Cerebellar cortex (tissue), 1 donor: Measurements from ENCODE around the gene PBX1.

ENCODE experiments used
- DNase-seq: peaks from one replicate; pipeline ENCODE4 v3.0.0-alpha.2; 2015; ENCODE audit warnings: low spot score

Gene PBX1

DNA sequence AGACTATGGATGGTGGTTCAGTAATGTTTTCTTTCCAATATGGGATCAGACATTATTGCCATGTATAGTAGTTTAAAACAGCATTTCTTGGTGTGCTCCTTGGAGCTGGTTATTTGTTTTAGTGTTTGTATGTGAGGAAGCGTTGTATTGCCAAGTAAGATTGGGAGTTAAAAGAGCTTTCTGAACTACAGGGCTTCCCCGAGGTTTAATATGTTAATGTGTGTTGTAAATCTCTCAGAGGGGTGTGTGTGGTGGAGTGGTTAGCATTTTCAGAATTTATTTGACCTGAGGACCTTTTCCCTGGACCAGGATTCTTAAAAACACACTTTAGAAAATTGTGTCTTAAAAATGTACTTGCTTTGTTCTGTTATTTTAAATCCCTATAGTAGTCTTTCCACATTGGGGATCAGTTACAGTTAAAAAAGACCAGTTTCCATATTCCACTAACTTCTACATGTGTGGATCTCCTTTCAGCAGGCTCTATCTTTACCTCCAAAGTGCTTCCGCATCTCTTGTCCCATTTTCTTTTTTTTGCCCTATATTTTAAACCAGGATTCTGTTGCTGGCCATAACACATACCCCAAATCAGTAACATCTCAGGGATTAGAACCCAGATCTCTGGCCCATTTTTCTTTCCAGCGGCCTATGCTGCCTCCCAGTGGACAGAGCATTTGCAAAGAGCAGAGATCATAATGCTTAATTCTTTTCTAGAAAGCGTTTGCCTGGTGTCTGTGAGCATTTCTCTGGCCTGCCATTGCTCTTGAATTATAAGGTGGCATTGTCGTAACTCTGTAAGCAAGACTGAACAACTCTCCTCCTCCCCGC is 58.6 kb downstream of the PBX1 start:
- no peak for DNase-seq

DNA sequence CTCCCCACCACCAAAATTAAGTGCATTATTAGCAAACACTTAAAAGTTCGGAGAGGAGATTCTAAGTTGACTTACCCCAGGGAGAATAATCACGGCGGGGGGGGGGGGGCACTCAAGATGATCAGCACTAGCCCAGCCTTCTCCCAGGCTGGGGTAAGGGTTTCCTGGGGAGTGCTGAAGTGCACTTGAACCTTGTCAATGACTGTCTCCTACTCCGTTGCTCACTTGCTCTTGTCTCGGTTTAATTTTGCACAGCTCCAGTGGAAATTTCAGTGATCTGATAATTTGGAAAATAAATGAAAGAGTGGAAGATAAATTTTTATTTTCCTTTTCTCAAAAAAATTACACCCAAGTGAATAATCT is 59.2 kb downstream of the PBX1 start:
- no peak for DNase-seq

DNA sequence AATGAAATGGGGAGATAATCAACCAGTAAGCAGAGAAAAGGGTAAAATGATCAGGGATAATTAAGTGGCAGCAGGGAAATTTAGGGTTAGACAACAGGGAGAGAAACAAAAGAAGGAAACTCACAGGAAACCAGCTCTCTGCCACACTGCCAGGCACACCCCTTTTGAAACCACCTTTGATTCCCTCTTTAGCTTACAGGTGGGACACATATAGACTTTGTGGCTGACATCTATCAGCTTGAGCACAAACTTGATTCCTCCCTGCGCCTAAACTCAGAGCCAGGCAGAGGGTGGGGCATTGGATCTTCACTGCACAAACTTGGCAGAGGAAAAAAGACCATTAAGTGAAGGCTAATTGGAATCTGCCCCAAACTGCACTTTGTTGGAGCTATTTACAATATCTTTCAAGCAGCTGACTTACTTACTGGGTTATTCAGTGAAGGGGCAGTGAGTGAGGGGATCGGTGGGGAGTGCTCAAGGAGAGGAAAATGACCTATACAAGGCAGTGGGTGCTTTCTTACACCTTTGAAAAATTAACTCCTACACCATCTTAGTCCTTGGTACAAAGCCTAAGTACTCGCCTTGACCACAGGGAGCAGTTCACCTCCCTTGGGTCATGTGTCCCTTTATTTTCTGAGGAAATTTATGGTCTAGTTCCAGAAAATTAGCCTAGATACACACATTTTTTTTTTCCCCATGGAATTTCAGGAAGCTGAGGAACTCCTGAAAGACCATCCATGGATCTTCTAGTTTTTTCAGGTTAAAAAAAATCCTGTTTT is 60.2 kb downstream of the PBX1 start:
- DNase-seq: no peak

DNA sequence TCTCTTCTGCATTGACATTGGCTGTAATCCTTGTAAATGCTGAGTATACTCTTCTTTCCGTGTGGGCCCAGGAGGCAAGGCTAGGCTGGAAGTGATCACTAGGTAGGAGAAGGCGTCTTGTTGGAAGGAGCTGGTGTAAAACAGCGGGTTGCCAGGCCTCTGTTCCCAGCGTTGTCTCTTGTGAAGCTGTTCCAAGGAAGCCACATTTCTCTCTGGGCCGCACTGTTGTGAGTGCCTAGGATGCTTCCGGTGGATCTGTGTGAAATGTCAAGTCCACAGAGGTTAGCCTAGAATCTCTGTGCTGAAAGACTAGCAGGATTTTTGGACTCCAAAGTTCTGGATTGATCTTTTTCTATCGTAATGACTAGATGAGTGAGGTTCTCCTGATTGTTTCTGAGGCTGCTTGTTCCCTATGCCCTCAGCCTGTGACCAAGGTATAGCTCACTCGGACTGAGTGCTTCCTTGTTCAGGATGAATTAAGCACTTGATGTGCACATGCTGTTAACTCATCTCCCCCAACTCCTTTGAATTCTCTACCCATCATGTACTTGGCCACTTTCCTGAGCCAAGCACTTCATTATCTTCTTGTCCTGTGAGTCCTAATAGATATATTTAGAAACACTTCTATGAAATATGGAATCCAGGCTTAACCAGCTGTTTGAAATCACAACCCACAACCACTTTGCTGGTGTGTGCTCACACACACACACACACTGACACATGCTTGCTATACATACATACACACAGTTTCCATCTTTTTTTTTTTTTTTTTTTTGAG is 63.3 kb downstream of the PBX1 start:
- DNase-seq: no peak

DNA sequence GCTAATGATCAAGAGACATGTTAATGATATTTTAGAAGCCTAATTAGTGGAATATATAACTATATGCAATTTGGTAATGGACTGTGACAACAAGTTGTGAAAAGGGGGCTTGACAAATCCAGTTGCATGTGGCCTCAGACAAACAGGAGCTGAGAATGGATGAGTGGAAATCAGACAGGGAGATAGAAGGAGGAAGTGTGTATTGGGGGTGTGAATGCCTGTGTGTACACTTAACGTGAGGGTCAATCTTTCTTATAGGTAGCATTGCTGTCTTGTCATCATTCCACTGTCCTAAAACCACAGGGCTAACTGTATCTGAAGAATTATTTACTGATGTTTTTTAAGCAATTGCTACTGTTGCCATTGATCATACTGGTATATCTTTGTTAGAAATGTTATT is 64.8 kb downstream of the PBX1 start:
- DNase-seq: no peak

DNA sequence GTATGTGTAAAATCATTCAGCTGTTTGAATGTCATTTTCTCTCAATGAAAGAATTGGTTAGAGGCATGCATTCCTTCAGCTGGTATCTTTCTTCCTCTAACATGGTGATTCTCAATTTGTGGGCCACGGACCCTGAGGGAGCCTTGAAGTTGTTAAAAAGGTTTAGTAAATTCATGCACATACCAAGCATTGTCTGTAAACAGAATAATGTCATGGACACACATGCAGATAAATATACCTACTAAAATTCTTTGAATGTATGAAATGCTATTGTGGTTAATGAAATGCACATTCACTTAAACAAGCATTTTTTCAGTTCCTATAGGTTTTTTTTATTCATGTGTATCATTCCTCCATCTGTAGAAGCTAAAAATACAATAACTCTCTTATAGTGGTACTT is 65.4 kb downstream of the PBX1 start:
- DNase-seq: no peak

DNA sequence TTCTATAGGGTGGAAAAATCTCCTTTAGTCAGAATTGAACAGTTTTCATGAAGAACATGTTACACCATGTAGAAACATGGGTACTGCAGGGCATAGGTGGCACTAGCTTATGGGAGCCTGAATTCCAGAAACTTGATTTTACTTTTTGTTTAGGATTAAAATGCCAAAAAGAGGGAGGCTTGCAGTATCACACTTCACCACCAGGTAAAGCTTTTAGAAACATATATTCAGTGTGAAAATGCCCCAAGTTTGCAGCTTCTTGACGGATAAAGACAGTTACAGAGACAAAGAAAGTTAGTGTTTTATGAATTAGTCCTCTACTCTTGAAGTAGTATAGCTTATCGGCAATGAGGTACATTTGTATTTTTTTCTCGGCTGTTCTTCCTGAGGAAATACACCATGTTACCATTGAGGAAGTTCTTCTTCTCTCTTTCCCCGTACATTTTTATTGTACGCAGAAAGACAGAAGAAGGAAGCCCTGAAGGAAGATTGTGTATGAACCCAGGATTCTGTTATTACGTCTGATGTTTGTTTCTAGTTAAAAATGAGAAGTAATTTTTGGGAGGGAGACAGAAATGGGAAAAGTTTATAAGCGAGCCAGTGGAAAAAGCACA is 66.1 kb downstream of the PBX1 start:
- no peak for DNase-seq

DNA sequence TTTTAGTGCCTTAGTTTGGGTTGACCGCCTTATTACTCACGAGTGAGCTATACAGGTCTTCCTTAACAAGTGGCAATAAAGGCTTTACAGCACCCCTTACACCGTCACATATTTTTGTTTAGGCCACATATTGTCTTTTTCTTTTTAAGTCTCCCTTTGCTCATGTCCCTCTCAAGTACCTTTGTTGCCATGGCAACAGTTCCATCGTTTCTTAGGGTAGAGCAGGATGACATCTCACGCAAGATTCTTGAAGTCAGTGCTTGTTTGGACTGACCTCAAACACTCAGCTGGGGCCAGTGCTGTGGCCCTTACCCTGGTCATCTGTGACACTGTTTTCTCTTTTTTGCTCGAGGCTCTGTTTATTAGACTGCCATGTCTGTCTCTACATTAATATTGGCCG is 69.8 kb downstream of the PBX1 start:
- DNase-seq: no peak

DNA sequence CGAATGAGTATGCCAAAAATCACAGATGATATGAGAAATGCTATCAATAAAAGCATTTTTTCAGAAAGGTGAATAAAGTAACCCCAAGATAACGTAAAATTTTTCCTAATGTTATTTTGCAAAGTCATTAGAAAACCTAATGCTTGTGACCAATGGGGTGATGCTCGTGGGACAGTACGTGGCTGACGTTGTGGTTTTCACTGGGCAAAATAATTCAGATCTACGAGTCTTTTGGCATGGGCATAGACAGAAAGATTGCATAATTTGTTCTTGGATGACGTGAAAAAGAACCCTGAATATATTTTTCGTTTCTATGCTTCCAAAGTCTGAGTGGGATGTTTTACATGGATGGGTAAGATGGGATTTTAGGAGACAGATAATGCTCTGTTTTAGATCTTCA is 71.0 kb downstream of the PBX1 start:
- no peak for DNase-seq

DNA sequence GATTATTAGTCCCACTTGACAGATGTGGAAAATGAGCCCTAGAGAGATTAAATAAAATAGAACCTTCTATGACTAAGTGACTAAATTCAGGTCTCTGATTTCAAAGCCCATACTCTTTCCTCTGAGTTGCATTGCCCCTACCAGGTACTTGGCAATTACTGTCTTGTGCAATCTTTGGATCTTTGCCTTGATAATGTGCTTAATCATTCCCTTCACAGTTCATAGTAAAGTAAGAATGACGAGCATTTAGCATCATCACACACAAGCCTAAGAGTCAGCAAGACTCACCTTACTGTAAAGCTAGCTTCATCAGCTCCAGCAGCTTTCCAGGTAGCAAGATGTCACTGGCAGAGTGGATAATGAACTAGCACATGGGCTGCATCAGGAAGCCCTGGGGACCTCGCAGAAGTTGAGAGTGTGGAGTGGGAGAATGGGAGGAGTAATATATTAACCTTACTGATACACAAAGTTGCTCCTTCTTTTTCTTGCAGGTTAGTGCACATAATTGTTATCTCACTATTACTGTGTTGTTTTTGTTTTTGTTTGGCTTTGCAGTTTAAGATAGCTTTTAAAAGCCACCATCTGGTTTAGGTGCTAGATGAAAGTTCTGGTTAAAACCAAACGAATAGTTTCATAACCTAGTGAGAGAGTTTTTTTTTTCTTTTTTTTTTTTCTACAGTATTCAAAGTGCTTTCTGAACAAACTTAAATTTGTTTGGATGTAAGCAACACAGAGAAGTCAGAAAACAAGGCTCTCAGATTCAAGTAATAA is 71.8 kb downstream of the PBX1 start:
- no peak for DNase-seq

DNA sequence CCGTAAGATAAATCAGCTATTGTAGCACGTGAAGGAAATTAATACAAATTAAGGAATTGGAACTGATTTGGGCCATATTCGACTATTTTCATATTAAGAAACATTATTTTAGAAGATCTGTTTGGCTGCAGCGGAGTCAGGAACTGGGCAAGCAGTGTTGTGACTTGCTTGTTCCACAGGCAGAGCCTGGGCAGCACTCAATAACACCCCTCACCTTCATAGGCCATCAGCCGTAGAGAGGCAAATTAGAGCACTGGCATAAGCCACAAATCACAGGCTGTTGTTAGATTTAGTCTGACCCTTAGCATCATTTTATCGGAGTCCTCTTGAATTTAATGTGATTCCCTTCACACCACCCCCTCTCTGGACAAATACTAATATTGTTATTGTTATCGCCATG is 72.8 kb downstream of the PBX1 start:
- DNase-seq: no peak

DNA sequence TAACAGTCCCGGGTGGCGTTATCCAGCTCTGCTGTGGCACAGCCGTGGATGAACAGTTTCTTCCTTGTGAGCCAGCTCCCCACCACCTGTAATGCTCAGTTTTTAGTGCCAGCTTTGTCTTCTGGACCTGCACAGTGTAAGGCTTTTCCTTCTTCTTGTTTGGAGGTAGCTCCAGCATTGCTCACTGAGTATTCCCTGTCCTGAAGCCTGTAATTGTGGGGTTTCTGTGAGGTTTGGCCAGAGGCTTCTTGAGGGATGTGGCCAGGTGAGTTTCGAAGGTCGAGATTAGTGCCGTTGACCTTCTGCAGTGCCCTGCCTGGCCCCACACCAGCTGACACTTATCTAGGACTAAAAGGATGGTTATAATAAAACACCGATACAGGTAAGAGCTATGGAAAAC is 75.0 kb downstream of the PBX1 start:
- DNase-seq: no peak

DNA sequence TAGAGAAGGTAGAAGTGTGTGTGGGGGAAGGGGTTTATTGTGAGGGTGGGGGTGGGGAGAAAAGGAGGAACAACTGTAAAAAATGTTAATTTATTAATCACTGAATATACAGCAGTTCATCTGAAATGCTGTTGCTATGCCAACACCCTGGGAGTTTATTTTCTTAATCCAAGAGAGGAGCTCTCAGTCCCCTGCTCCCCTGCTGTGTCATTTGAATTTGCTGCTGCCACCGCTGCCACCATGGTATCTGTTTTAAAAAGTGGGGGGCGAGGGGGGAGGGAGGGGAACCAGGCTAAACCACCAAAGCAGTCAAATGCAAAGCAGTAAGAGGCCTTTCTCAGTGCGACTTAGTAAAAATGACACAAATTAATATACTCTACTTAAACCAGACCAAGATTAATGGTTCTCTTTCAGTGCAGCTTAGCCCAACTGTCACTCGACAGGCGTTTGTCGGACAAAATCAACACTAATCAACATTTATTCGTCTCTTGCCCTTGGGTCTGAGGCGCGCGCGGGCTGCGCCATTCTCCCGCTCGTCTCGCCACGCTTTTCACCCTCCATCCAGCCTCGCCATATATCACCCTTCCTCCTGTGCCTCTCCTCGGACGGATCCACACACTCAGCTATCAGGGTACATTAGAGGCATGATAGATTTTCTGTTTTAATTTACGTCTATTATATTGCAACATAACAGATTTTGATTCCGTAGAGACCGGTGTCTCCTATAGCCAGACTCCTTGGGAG is 76.2 kb downstream of the PBX1 start:
- no peak for DNase-seq

DNA sequence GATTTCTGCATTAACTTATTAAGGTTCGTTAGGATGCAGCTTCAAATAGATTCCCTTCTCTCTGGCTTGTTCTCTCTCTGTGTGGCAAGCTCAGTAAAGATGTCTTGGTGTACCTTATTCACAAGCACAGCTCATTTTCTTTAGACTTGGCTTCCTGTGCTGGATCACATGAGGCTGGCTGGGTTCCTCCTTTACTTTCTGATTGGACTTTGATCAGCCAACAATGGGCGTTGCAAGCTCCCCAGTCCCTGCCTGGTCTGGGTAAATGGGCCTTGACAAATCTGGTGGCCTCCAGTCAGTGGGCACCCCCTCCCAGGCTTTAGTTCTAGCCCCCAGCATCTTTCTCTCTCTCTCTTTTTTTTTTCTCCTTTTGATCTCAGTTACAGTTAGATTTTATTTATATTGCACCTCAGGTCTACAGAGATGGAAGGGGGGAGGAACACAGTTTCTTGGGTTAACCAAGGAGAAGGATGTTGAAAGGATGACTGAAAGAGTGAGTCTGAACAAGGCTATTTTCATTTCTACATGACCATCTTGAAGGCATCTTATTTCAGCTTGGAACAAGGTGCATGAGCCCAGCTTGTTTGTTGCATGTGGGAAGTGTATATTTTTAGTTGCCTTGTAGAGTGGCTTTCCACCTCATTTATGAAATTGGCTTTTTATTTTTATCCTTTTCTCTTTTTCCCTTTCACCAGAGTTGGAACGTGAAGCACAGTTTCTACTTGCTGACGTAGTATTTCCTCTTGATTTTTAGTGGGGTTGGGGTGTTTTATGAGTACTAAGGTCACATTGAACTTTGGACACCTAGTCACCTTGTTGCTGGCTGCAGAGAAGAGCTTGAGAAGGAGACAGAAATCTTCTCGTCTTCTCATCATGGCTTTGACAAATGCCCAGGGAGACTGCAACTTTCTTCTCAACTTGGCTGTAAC is 77.1 kb downstream of the PBX1 start:
- no peak for DNase-seq

DNA sequence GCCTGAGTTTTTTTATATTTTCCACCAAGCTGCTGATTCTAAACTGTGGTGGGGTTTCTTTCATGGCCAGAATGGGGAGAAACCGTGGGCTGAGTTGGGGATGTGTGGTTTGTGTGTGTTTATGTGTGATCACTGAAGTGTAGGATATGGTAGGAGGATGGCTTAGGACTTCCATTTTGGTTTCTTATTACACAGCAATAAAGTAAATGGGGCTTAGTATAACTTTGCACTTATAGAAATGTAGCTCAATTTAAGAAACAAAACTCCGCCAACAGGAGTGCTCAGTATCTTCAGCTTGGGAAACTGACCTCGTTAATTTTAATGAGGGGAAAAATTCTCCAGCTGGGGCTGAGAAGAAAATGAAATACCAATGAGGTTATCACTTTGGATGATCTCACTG is 77.8 kb downstream of the PBX1 start:
- no peak for DNase-seq

DNA sequence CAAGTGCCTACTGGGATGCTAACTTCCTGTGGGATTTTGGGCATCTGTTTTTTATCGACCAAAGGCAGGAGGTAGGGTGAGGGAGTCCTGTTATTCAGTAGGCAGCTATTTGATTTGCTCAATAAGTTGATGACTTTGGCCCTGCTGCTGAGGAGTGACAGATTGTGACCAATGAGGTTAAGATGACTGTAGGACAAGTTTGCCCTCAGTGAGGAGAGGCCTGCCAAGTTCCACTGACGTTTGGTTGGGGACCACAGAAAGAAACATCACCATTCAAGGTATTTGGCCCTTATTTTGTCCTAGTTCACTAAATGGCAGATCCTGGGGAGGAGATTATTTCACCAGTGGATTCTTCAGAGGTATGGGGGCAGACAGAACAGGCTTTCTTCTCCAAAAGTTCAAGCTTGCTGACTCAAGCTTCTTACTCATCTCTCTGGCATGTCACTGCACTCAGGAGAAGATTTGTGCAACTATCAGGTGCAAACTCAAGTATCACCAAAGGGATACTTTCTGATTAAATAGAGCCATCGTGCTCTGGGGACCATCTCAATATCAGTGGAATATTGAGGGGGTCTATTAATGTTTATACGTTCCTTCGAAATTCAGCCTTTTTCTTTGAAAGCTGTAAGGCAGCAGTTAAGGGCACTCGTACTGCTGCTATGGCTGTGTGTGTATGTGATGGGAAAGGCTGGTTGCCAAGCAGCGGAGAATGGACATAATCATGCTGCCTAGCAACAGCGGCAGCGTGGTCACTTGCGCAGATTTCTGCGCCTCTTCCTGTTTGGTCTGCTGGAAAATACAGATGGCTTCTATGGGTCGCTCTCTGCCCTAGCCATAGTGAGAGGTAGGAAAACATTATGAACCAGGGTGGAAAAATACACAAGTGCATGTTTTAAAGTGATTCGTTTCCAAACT is 78.7 kb downstream of the PBX1 start:
- peak; percentile 80 for DNase-seq

DNA sequence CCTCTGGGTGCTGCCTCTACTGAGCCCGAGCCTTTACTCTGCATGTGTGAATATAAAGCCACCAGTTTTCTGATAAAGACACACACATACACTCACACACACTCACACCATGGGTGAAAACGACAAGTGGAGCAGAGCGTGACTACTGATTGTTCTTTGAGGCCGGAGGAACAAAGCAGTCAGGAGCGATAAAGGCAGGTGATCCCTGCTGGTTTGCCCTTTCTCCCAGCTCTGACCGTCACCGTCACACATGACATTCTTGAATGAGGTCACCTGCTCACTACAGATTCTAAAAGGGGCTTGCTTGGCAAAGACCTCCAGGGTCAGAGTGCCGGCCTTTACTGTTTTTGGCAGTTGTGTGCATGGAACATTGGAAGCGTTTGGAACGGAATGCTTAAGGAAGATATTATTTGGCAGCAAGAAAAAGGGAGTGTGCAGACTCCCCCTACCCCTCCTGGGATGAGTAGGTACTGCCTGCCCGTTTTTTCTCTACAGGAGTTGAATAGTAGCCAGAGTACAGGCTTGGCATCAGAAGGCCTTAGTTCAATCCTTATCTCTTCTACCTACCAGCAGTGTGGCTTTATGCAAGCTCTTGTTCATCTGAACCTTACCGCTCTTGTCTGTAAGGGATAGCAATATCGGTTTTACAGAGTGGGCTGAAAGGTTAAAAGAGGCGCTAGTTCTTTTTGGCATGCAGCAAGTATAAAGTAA is 79.7 kb downstream of the PBX1 start:
- DNase-seq: peak; percentile 53
